Activated effector memory CD4-positive, alpha-beta T cell treated with anti-CD3 and anti-CD28 coated beads, Interleukin-2, amount 50 U/mL, for 16 hours (primary cell): ENCODE data around the gene CHST2.
A peak's percentile ranks its signal among the peaks of the same experiment; 100 is the strongest.

Source experiments
- DNase-seq: peaks from one replicate; pipeline ENCODE4 v3.0.0-alpha.2; 2020

Gene CHST2

DNA sequence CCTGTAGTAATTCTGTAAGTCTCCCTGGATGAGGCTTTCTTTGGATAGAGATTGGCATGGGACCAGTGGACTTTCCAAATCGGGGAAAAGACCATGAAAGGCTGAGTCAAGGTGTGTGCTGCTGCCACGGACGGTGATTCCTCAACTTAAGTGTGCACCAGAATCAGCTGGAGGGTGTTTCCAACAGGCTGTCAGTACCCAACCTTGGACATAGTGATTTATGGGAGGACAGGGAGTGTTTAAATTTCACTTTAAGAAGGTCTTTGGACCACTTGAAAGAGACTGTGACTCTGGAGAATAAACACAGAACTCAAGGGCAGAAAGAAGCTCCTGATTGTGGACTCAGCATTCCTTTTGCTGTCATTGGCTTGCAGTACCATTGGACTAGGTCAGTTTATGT, 20.4 kb upstream of the CHST2 start:
- no peak for DNase-seq

DNA sequence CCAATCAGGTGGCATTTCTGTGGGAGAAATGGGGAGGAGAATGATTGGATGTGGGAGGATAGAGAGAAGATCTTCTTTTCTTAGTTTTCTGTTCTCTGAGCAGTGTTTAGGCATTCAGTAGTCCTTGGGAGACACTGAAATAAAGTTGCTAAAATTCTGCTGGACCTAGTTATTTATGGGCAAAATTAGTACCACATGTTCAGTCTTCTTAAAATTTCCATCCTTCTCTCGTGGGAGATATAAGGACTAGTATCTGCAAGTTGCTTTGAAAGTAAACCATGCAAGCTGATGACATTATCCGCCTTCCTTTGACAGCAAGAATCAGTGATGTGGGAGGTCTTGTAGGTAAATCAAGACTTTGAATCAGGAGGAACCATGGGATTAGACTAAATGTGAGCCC, 19.9 kb upstream of the CHST2 start:
- no peak for DNase-seq

GRCh38 chr3:143100451-143100850, 19.1 kb upstream of the CHST2 start:
- no peak for DNase-seq

GRCh38 chr3:143101792-143102381, 17.7 kb upstream of the CHST2 start:
- DNase-seq = no peak

- DNase-seq = no peak
Measured at GRCh38 chr3:143103652-143104051, 15.9 kb upstream of the CHST2 start.

- DNase-seq = no peak
Measured at GRCh38 chr3:143105170-143105569, 14.4 kb upstream of the CHST2 start.

DNA sequence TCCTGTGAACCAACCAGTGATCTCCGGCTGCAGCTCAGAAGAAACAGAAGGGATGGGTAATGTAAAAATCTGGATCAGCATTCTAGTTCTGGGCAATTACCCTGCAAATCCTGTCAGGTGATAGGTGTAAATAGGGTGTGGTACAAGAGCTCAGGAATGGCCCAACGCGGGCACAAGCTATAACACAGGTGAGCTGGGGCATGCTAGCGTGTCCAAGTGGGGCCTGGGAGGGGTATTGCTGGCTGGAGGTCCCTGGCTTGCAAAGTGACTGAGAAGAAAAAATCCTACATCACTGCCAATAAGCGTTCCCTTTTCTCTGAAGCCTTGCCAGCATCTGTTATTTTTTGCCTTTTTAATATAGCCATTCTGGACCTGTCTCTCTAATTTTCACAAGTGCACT, 9.7 kb upstream of the CHST2 start:
- DNase-seq = no peak

DNA sequence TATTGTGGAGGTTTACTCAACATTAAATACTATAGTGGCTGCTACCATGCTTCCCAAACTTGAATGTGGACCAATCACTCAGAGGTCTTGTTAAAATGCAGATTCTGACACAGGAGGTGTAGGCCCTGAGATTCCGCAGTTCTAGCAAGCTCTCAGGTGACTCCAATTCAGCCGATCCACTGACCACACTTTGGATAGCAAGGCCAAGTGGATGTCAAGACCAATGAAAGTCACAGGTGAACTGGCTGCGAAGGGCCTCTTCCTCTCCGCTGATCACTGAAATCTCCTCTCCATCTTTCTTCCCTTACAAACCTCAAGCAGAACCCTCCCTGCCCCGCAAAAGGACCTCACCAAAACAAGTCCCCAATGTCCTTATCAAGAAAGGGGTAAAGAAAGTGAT, 9.2 kb upstream of the CHST2 start:
- DNase-seq = no peak

- no peak for DNase-seq
Measured at GRCh38 chr3:143118630-143119008, 952 bp upstream of the CHST2 start.

- peak; percentile 73 for DNase-seq
Measured at GRCh38 chr3:143119974-143120715, 574 bp downstream of the CHST2 start.

- DNase-seq = peak; percentile 76
Measured at GRCh38 chr3:143120716-143121240, 1.2 kb downstream of the CHST2 start.

DNA sequence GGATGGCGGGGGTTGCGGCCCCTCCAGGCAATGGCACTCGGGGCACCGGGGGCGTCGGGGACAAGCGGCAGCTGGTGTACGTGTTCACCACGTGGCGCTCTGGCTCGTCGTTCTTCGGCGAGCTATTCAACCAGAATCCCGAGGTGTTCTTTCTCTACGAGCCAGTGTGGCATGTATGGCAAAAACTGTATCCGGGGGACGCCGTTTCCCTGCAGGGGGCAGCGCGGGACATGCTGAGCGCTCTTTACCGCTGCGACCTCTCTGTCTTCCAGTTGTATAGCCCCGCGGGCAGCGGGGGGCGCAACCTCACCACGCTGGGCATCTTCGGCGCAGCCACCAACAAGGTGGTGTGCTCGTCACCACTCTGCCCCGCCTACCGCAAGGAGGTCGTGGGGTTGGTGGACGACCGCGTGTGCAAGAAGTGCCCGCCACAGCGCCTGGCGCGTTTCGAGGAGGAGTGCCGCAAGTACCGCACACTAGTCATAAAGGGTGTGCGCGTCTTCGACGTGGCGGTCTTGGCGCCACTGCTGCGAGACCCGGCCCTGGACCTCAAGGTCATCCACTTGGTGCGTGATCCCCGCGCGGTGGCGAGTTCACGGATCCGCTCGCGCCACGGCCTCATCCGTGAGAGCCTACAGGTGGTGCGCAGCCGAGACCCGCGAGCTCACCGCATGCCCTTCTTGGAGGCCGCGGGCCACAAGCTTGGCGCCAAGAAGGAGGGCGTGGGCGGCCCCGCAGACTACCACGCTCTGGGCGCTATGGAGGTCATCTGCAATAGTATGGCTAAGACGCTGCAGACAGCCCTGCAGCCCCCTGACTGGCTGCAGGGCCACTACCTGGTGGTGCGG, 1.9 kb downstream of the CHST2 start:
- peak; percentile 85 for DNase-seq

DNA sequence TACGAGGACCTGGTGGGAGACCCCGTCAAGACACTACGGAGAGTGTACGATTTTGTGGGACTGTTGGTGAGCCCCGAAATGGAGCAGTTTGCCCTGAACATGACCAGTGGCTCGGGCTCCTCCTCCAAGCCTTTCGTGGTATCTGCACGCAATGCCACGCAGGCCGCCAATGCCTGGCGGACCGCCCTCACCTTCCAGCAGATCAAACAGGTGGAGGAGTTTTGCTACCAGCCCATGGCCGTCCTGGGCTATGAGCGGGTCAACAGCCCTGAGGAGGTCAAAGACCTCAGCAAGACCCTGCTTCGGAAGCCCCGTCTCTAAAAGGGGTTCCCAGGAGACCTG, 2.5 kb downstream of the CHST2 start:
- no peak for DNase-seq

DNA sequence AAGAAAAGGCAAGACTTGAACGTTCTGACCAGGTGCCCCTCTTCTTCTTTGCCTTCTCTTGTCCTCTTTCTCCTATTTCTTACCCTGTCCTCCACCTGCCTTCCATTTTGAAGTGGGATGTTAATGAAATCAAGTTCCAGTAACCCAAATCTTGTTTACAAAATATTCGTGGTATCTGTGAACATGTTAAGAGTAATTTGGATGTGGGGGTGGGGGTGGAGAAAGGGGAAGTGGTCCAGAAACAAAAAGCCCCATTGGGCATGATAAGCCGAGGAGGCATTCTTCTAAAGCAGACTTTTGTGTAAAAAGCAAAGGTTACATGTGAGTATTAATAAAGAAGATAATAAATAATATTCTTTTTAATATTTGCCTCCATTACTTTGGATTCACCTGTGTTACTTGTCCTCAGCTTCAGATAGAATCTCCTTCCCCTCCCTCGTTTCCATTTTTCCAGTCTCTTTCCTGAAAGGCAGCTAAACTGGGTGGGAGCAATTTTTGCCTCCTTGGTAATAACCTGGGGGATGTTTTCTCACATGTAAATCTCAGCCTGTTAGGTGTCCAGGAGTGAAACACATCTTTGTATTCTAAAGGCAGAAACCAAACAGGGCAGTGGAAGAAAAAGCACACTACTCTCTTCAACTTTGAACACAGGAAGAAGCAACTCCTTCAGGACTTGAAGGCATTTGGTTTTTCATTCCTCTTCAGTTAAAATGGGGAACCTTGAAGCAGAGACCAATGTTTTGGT, 3.2 kb downstream of the CHST2 start:
- no peak for DNase-seq

GRCh38 chr3:143123353-143123984, 3.9 kb downstream of the CHST2 start:
- no peak for DNase-seq

- no peak for DNase-seq
Measured at GRCh38 chr3:143124601-143125520, 5.3 kb downstream of the CHST2 start.

DNA sequence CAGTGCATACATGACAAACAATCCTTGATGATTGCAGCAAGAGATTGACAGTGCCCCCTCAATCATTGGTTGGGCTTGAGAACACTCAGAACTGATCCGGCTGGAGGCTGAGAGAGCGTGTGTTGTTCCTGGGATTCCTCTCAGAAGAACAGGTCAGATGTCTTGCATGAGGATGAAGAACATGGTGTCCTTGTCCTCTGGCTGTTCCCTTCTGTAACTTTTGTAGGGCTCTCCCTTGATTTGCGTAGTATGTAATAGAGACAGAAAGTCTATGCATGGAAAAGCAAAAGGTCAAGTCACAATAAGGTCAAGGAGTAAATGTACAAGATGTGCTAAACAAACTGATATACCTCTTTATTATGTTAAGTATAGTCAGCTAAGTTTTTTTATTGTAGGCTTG, 8.2 kb downstream of the CHST2 start:
- no peak for DNase-seq

DNA sequence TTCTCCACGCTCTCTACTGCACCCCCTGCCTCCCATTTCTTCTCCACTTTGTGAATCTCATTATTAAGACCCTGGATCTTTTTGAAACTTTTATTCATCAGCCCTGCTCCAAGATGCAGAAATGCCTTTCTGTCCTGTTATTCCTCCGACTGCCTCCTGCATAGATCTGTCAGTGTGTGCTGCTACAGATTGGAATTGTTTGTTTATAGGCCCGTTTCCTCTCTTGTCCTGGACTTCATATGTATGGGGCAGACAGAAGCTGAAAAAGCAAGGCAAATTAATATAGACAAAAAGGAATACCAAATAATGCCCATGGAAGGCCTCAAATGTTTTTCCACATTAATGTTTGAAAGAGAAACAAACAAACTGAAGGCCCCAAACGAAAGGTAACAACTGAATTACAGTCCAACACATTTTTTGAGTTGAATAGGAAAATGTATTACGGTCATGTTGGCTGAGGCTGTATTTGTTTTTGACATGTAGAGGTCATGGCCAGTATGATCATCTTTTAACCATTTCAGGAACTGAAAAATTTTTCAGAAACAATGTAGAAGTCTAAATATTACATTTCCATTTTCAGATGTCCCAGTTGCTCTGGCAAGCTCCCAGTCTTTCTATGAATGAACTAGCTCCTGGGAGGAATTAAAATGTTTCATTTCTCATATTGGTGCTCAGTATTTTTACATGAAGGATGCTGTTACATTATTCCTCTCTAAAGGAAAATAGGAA, 8.8 kb downstream of the CHST2 start:
- no peak for DNase-seq

GRCh38 chr3:143132246-143132980, 12.8 kb downstream of the CHST2 start:
- DNase-seq = no peak

GRCh38 chr3:143134471-143134870, 14.9 kb downstream of the CHST2 start:
- DNase-seq = no peak
